ENCODE measurements around the gene ZBTB16. TPM values are rescaled to one million over a fixed set of nuclear protein-coding genes. Genes with fewer than 3 reads are reported as not detected.

Gene ZBTB16
- total RNA-seq, 2 donors from 2014 or later, result 2.7 to 13.1 TPM

DNA sequence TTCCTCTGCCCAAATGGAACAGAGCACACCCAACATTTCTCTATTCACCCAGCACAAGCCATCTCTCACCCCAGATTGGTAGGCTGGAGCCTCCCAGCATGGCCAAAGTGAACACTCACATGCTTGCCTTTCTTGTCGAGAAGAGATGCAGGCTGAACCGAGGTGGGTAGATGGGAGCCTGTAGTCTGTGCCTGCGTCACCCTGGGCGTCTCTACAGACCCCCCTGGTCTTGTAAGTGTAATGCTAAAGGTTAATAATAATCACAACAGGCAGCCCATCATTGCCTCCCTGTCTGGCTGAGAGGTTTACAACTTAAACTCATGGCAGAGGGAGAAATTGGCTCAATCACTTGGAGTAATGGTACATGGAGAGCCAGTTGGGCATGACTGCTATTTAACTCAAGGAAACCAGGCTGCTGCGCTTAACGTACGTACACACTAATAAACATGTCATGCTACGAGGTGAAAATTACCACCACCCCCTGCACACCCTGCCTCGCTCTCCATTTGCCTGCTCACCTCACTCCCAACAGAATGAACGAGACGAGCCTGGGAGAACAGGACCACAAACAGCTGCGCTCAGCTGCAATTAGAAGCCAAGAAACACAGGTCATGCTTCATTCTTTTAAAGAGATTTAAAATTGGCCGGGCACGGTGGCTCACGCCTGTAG lies 9.1 kb upstream of the ZBTB16 start:
- no peak overlapping the region for H3K4me3 Mint-ChIP-seq
- no peak overlapping the region for H3K27ac Mint-ChIP-seq
- H3K9me3 Mint-ChIP-seq, result no peaks in the 10 kb centered on the region
- ATAC-seq, result no peak
- H3K27me3 Mint-ChIP-seq, result no peaks in the 10 kb centered on the region
- no peaks in the 10 kb centered on the region for H3K4me1 Mint-ChIP-seq (ENCODE audit: low read depth in 2 of 2)
- DNase-seq (ENCODE audit: low spot score), result no peak
- H3K36me3 Mint-ChIP-seq, result no peaks in the 10 kb centered on the region

DNA sequence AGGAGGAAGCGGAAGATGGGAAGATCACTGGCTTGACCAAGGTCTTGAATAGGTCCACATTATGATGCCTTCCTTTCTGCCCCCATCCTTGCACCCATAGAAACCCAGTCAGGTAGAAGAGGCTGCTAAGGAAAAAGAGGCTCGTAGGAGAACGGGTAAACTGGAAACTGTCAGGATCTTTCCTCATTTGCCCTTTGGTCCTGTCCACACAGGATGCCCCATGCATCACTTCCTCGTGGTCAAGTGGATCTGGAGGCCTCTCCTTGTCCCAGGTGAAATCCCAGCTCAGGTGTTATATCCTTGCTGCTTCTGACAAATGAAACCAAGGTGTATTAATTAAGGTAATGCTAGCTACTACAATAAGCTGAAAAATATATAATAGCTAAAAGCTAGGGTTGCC lies 8.0 kb upstream of the ZBTB16 start:
- H3K4me1 Mint-ChIP-seq (ENCODE audit: low read depth in 2 of 2), result no peaks in the 10 kb centered on the region
- no peak overlapping the region for H3K4me3 Mint-ChIP-seq
- ATAC-seq (no peak), DNase-seq (ENCODE audit: low spot score) (no peak)
- H3K27me3 Mint-ChIP-seq, result peaks cover under 1 to 2% of the 10 kb centered on the region in 2 donors
- H3K36me3 Mint-ChIP-seq, result no peaks in the 10 kb centered on the region
- no peaks in the 10 kb centered on the region for H3K9me3 Mint-ChIP-seq
- H3K27ac Mint-ChIP-seq, result no peak overlapping the region

DNA sequence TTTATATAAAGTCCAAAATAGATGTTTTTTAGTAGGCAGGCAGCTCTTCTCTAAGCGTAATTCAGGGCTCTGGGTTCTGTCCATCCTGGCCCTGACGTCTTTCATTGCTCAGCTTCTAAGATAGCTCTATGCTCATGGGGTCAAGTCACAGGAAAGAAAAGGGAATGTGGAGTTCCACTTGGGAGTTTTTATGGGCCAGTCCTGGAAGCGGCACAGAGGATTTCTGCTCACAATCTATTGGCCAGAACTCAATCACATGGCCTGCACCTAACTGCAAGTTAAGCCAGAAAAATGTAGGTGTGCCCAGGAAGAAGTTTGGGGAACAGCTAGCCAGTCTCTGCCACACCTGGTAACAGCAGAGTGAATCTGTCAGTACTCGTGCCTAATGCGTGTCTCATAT lies 7.4 kb upstream of the ZBTB16 start:
- no peak for DNase-seq (ENCODE audit: low spot score)
- Mint-ChIP-seq H3K9me3 (no peaks in the 10 kb centered on the region), H3K36me3 (no peaks in the 10 kb centered on the region), H3K27me3 (peaks cover 2 to 6% of the 10 kb centered on the region in 2 donors), H3K4me1 (ENCODE audit: low read depth in 2 of 2) (no peaks in the 10 kb centered on the region), H3K4me3 (no peak overlapping the region), H3K27ac (no peak overlapping the region)
- ATAC-seq, result no peak

DNA sequence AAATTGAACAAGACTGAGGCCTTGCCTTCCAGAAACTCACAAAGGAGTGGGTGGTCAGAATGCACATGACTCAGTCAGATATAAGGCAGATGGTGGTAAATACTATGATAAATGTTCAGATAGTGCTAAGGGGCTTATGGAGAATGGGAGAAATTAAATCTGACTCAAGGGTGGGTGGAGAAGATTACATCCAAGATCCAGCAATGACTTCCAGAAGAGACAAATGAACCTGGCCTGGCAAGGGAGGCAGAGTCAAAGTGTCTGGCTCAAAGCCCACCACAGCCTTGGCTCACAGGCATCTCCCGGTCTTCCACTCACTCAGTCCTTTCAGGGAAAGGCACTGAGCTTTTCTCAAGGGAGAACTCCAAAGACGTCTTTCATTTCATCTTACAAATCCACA lies 6.1 kb upstream of the ZBTB16 start:
- DNase-seq (ENCODE audit: low spot score), result no peak
- ATAC-seq, result no peak
- Mint-ChIP-seq H3K27ac (no peak overlapping the region), H3K4me3 (no peak overlapping the region), H3K4me1 (ENCODE audit: low read depth in 2 of 2) (peaks cover 0 to 6% of the 10 kb centered on the region in 2 donors), H3K9me3 (no peaks in the 10 kb centered on the region), H3K27me3 (peaks cover 2 to 17% of the 10 kb centered on the region in 2 donors), H3K36me3 (no peaks in the 10 kb centered on the region)

DNA sequence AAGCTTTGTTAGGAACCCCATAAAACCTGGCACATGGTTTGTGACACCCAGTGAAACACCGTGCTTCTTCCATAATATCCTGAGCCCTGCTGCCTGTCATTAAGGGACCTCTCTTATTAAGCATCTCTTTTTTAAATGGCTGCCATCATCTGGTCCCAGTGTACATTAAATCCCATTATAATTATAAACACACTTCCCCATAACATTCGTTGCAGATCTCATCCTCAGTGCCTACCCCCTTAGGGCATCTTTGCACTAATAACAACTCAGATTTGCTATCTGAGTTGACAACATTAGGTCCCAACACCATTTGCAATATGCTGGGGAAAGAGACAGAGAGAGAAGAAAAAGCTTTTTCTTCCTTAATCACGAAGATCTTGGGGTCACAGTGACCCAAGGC lies 4.7 kb upstream of the ZBTB16 start:
- no peak for DNase-seq (ENCODE audit: low spot score)
- H3K27ac Mint-ChIP-seq, result no peak overlapping the region
- ATAC-seq, result no peak
- H3K4me1 Mint-ChIP-seq (ENCODE audit: low read depth in 2 of 2), result peaks cover 3 to 11% of the 10 kb centered on the region in 2 donors
- H3K27me3 Mint-ChIP-seq, result peaks cover 2 to 17% of the 10 kb centered on the region in 2 donors
- H3K36me3 Mint-ChIP-seq, result no peaks in the 10 kb centered on the region
- no peak overlapping the region for H3K4me3 Mint-ChIP-seq
- no peaks in the 10 kb centered on the region for H3K9me3 Mint-ChIP-seq

DNA sequence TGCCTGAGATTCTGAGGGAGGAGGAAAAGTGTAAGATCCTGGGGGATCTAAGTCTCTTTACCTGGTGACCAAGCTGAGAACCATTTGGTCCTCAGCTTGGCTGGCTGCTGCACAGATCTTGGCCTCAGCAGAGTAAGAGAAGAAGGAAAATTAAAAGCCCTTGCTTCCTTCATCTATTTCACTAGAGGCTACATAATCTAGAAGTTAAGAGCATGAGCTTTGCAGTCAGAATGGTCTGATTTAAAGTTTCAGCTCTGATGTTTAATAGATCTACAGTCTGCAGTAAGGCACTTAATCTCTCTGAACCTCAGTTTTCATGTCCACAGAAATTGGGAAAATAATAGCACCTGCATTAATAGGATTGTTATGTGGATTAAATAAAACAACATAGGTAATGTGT lies 3.1 kb upstream of the ZBTB16 start:
- DNase-seq (ENCODE audit: low spot score), result no peak
- H3K4me3 Mint-ChIP-seq, result no peak overlapping the region
- no peaks in the 10 kb centered on the region for H3K36me3 Mint-ChIP-seq
- no peak for ATAC-seq
- H3K27me3 Mint-ChIP-seq, result peaks cover 2 to 17% of the 10 kb centered on the region in 2 donors
- H3K4me1 Mint-ChIP-seq (ENCODE audit: low read depth in 2 of 2), result peaks cover 5 to 12% of the 10 kb centered on the region in 2 donors
- no peaks in the 10 kb centered on the region for H3K9me3 Mint-ChIP-seq
- H3K27ac Mint-ChIP-seq, result no peak overlapping the region

DNA sequence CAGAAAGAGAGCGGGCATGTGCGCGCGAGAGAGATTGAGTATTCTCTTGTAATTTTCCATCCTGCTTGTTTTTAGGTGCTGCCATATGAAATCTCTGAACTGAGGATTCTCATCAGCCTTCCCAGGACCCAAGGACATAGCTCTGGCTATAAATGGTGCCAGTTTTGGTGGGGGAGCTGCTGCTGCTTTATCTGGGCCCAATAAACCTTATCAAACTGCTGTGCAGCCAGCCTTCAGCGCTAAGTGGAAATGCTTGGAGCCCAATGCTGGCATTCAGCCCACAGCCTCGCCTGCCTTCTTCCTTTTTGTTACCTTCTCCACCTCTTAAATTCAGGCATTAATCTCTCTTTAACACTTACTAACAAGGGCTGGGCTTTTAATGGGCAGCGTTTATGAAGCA lies 2.4 kb upstream of the ZBTB16 start:
- Mint-ChIP-seq H3K4me1 (ENCODE audit: low read depth in 2 of 2) (peaks cover 12 to 20% of the 10 kb centered on the region in 2 donors), H3K36me3 (no peaks in the 10 kb centered on the region), H3K4me3 (no peak overlapping the region), H3K27me3 (peaks cover 2 to 17% of the 10 kb centered on the region in 2 donors), H3K27ac (no peak overlapping the region), H3K9me3 (no peaks in the 10 kb centered on the region)
- no peak for DNase-seq (ENCODE audit: low spot score)
- no peak for ATAC-seq

DNA sequence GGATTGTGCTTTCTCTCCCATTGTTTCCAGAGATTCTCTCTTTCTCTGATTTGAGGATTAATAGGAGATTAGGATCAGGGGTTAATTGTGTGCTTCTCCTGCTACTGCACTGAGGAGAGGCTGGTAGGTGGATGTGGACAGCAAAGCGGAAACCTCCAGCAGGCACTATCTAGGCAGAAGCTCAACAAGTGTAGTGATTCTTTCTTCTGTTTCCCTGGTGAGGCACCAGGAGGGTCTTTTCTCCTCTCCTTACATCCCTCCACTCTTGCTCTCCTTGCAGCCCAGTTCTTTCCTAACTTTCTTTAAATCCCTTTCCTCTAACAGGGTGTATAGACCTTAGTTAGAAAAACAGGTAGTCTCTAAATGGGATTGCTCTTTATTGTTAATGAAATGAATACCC lies 1.9 kb upstream of the ZBTB16 start:
- no peak for DNase-seq (ENCODE audit: low spot score)
- Mint-ChIP-seq H3K27me3 (peaks cover 2 to 17% of the 10 kb centered on the region in 2 donors), H3K4me3 (no peak overlapping the region), H3K9me3 (no peaks in the 10 kb centered on the region), H3K4me1 (ENCODE audit: low read depth in 2 of 2) (peaks cover 15 to 20% of the 10 kb centered on the region in 2 donors), H3K36me3 (no peaks in the 10 kb centered on the region), H3K27ac (peak overlapping the region; percentile 12 to 67)
- no peak for ATAC-seq

DNA sequence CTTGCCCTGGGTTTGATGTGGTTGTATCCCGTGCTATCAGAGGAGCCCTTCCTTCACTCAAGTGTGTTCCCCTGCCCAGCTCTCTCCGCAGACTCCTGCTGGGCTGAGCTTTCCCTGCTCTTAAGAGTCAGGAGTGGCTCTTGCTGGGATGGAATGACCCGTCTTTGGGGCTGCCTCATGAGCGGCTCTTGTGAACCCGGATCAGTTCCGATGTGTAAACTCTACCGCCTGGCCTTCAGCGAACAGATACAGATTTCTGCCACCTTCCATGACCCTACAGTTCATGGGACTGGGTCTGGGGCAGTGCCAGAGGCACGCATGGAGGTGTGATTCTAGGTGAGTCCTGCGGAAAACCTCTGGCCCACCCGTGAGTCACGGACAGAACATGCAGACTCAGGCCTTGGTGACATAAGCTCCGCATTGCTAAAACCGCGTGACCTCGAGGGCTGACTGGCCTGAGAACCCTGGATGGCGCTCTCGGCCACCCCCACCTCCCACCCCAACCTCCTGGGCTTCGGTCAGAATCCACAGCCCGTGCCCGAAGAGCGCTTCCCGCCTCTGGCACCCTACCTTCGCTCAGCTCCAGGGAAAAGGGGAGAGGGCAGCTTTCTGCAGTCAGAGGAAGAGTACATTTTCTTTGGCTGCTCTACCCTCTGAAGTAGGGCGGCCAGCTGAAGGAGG lies 1.3 kb upstream of the ZBTB16 start:
- Mint-ChIP-seq H3K27me3 (peaks cover 2 to 17% of the 10 kb centered on the region in 2 donors), H3K36me3 (no peaks in the 10 kb centered on the region), H3K4me3 (peak overlapping the region; percentile 41), H3K27ac (peak overlapping the region; percentile 12 to 67), H3K4me1 (ENCODE audit: low read depth in 2 of 2) (peaks cover 20 to 21% of the 10 kb centered on the region in 2 donors), H3K9me3 (no peaks in the 10 kb centered on the region)
- no peak for ATAC-seq
- DNase-seq (ENCODE audit: low spot score), result no peak

DNA sequence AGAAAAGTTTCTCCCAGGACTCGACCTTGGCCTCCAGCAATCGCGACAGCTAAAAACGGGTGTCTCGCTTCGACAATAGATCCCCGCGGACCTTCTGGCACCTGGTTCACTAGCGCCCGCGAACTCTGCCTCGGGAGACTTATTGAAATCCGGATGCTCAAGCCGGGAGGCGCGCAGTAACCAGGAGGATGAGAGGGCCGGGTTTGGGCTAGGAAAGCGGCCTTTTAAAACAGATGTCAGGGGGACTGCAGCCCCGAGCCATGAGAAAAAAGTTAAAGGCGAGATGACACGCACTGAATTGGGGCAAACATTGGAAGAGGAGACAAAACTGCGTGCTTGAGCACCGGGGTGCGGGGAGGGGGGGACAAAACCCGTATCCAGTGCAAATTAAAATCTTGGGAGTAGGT lies 637 bp upstream of the ZBTB16 start:
- H3K4me1 Mint-ChIP-seq (ENCODE audit: low read depth in 2 of 2), result peaks cover 20 to 28% of the 10 kb centered on the region in 2 donors
- DNase-seq (ENCODE audit: low spot score) (no peak), ATAC-seq (no peak)
- peak overlapping the region; percentile 35 to 83 for H3K27ac Mint-ChIP-seq
- no peaks in the 10 kb centered on the region for H3K36me3 Mint-ChIP-seq
- peaks cover 2 to 17% of the 10 kb centered on the region in 2 donors for H3K27me3 Mint-ChIP-seq
- no peaks in the 10 kb centered on the region for H3K9me3 Mint-ChIP-seq
- peak overlapping the region; percentile 90 for H3K4me3 Mint-ChIP-seq

DNA sequence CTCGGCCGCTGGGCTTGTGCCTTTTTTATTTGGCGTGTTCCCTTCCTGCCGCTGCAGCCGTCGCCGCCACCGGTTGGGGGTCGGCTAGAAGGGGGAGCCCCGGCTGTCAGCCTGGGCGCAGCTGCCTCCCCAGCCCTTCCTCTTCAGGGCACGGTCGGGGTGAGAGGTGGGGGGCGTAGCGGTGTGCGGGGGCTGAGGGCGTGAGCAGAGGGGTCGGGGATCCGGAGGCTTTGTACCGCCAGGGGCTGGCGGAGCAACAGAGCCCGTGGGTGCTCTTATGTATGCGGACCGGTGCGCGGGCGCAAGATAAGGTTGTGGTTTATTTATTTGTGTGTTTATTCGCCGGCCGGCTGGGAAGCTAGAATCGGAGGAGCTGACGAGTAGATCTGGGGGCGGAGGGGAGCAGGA lies 477 bp downstream of the ZBTB16 start:
- ATAC-seq, result peak; percentile 33 to 37
- Mint-ChIP-seq H3K4me3 (peak overlapping the region; percentile 90), H3K36me3 (no peaks in the 10 kb centered on the region), H3K9me3 (no peaks in the 10 kb centered on the region), H3K27me3 (peaks cover 2 to 17% of the 10 kb centered on the region in 2 donors), H3K27ac (peak overlapping the region in 1 of 2 donors; percentile 83), H3K4me1 (ENCODE audit: low read depth in 2 of 2) (peaks cover 26 to 37% of the 10 kb centered on the region in 2 donors)
- DNase-seq (ENCODE audit: low spot score), result no peak

DNA sequence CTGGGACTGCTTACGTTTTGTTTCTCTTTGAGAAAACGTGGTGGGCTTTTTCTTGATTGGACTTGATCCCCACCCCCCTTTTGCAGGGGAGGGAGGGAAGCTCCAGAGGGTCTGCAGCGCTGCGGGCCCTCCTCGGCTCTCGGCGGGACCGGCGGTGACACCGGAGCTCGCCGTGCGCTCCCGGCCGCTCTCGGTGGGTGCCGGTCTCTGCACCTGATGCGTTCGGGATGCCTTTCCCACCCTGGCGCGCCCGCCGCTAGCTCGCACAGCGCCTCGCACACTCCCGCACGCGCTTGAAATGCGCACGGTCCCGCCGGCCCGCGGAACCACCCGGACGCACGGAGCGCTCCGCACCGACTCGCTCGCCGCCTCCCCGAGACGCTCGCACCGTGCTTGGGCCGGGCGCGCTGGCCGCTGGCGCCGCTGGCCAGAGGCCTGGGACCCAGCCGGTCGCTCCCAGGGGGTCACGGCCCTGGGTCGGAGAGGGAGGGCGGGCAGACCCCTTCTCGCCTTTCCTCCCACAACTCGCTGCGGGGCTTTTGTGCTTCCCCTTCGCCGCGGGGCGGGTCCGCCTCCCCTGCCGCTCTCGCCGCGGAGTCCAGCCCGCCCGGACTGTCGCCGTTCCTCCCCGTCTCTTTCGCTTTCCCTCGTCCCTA lies 1.0 kb downstream of the ZBTB16 start:
- H3K27ac Mint-ChIP-seq, result peak overlapping the region in 1 of 2 donors; percentile 87
- H3K4me3 Mint-ChIP-seq, result peak overlapping the region; percentile 90
- no peaks in the 10 kb centered on the region for H3K36me3 Mint-ChIP-seq
- H3K27me3 Mint-ChIP-seq, result peaks cover 2 to 17% of the 10 kb centered on the region in 2 donors
- ATAC-seq (peak; percentile 50 to 68), DNase-seq (ENCODE audit: low spot score) (peak; percentile 70)
- H3K4me1 Mint-ChIP-seq (ENCODE audit: low read depth in 2 of 2), result peaks cover 31 to 42% of the 10 kb centered on the region in 2 donors
- no peaks in the 10 kb centered on the region for H3K9me3 Mint-ChIP-seq

DNA sequence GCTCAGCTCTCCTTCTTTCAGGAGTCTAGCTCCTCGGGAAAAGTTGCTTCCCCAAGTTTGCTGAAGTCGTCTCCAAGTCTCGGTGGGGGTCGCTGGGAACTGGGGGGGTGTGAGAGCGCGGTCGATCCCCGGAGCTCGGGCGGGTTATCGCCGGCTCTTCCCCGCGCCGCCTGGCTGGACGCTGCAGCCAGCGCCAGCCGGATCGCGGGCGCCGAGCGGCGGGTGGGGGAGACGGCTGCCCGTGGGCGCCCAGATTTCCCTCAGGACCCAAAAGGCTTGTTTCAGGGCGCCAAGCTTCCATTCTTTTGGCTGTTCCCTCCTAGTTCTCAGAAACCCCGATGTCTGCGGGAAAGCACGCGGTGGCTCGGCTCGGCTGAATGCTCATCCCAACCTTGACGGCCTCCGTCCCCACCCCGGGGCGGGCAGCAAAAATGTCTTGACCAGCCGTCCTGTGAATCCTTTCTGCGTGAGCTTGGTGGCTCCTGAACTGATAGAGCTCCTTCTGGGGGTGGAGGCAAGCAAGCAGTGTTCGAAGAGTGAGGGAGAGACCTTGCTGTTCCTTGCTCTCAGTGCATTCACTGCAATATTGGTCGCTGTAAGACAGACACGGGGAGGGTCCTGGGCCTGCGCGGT lies 1.7 kb downstream of the ZBTB16 start:
- H3K4me3 Mint-ChIP-seq, result peak overlapping the region; percentile 87
- no peaks in the 10 kb centered on the region for H3K36me3 Mint-ChIP-seq
- H3K4me1 Mint-ChIP-seq (ENCODE audit: low read depth in 2 of 2), result peaks cover 37 to 49% of the 10 kb centered on the region in 2 donors
- peak in 1 of 2 donors; percentile 21 for ATAC-seq
- no peak for DNase-seq (ENCODE audit: low spot score)
- peak overlapping the region in 1 of 2 donors; percentile 87 for H3K27ac Mint-ChIP-seq
- peaks cover 2 to 17% of the 10 kb centered on the region in 2 donors for H3K27me3 Mint-ChIP-seq
- H3K9me3 Mint-ChIP-seq, result no peaks in the 10 kb centered on the region
